Motor neuron (in vitro differentiated cells): ENCODE results near the gene MAG. TPM values are rescaled to one million over a fixed set of nuclear protein-coding genes. Genes with fewer than 3 reads are reported as not detected.

Experiments used
- ATAC-seq, 8 experiments: fragments of 200-7000 bp; cut with Tn5 transposase; replicated peaks in 6 of 8; 2 replicates each; pipeline ENCODE4 v1.8.0; 2021; ENCODE audit warnings: mild to moderate bottlenecking in 8 of 8, moderate library complexity in 8 of 8
- H3K27ac ChIP-seq, 2 donors: fragments of 250-450 bp; sonication (Bioruptor Pico); 2 replicates each; pipeline ENCODE4 v1.9.0; 2021; ENCODE audit warnings: antibody characterized with exemption in 2 of 2, mild to moderate bottlenecking in 2 of 2, moderate library complexity in 1 of 2
- H3K4me1 ChIP-seq, 2 donors: fragments of 250-450 bp; sonication (Bioruptor Pico); replicated peaks in 1 of 2; 2 replicates each; pipeline ENCODE4 v1.6.1; 2021; ENCODE audit warnings: antibody characterized with exemption in 2 of 2, mild to moderate bottlenecking in 2 of 2, moderate library complexity in 1 of 2
- H3K4me3 ChIP-seq, 5 donors: fragments of 250-450 bp; sonication (Bioruptor Pico); 2 replicates each; pipeline ENCODE4 v1.9.0; 2021; ENCODE audit warnings: antibody characterized with exemption in 5 of 5, mild to moderate bottlenecking in 5 of 5, moderate library complexity in 4 of 5
- WGBS, 10 experiments: fragments of 450-650 bp; shearing (Covaris generic); methylation state at CpG; one replicate each; pipeline ENCODE4 v1.0.0; 2022; 5-methylcytosine and 5-hydroxymethylcytosine counted together
- in situ Hi-C, 9 experiments: fragments of 400-800 bp; cut with MboI; loops; one replicate each; pipeline ENCODE4 v1.15.0; 2021; ENCODE audit warnings: low sequenced_read_pairs in 9 of 9, low pct_unique_long_range_greater_than_20kb in 2 of 9; ENCODE audit not compliant: unreplicated experiment in 9 of 9
- total RNA-seq, 8 experiments: library from RNA; unstranded; fragments of 300-600 nt; gene quantifications; 2 replicates each; pipeline versions ENCODE4 v1.2.3 to v1.2.4, GENCODE V29; 2022

MAG gene
- total RNA-seq, 8 experiments from 2014 or later = 0.42 to 0.73 (median 0.62) TPM; not detected in 5

GRCh38 chr19:35298561-35298972 lies 6.6 kb downstream of the MAG start:
- 48 to 100% (median 86%) methylated on average over 1 to 5 of the region's 5 CpGs; no CpG with 5 or more reads in 2 of the 10 experiments for WGBS, 10 experiments
- in situ Hi-C loops = no loop called here
- no peak for ATAC-seq
- Histone ChIP-seq H3K27ac (no peak overlapping the region), H3K4me1 (peaks cover 0 to 8% of the 10 kb centered on the region in 2 donors), H3K4me3 (no peak overlapping the region)

GRCh38 chr19:35299523-35300338 lies 7.8 kb downstream of the MAG start:
- Histone ChIP-seq H3K4me3 (no peak overlapping the region), H3K4me1 (peaks cover 0 to 4% of the 10 kb centered on the region in 2 donors), H3K27ac (no peak overlapping the region)
- in situ Hi-C loops = no loop called here
- WGBS, 10 experiments = 40 to 70% (median 60%) methylated on average over 2 to 5 of the region's 55 CpGs; no CpG with 5 or more reads in 7 of the 10 experiments
- ATAC-seq = peak in 4 of 8 experiments; percentile 27 to 63 (median 43)

DNA sequence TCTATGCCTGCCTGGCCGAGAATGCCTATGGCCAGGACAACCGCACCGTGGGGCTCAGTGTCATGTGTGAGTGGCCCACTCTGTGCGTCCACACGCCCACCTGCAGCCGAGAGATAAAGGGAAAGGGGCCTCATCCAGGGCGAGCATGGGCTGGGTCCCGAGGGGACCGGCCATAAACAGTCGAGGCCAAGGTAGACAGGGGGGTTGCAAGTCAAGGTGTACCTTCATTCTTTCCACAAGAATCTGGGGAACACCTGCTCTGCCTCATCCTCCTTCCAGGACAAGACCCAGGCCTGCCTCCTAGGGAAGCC lies 8.3 kb downstream of the MAG start:
- WGBS, 10 experiments = 76 to 100% (median 85%) methylated on average over 2 to 7 of the region's 10 CpGs; no CpG with 5 or more reads in 6 of the 10 experiments
- Histone ChIP-seq H3K27ac (no peak overlapping the region), H3K4me3 (no peak overlapping the region), H3K4me1 (peaks cover 0 to 4% of the 10 kb centered on the region in 2 donors)
- in situ Hi-C loops = no loop called here
- no peak for ATAC-seq

DNA sequence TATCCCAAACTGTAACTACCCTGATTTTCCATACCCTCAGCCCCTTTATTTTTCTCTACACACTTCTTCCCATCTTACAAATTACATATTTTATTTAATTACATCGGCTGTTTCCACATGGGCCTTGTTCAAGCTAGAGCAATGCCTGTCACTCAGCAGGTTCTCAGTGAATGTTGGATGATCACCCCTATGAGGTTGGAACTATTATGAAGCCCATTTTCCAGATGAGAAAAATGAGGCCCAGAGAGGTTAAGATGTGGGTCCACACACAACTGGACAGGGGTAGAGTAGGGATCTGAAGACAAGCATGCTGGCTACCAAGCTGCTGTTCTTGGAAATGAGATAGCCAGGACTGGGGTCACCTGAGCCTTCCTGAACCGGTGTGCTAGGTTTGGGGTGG lies 10.0 kb downstream of the MAG start:
- no peak for ATAC-seq
- WGBS, 10 experiments = 40 to 100% (median 40%) methylated on average over 1 of the region's 2 CpGs; no CpG with 5 or more reads in 7 of the 10 experiments
- Histone ChIP-seq H3K4me3 (no peak overlapping the region), H3K27ac (no peak overlapping the region), H3K4me1 (peaks cover 0 to 4% of the 10 kb centered on the region in 2 donors)
- in situ Hi-C loops = no loop called here

DNA sequence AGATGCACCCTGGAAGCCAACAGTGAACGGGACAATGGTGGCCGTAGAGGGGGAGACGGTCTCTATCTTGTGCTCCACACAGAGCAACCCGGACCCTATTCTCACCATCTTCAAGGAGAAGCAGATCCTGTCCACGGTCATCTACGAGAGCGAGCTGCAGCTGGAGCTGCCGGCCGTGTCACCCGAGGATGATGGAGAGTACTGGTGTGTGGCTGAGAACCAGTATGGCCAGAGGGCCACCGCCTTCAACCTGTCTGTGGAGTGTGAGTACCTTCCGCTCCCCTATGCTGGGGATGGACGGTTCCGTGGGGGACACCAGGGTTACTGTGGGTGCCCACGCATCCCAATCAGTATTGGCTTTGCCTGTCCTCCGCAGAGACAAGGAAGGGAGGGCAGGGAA lies 10.5 kb downstream of the MAG start:
- Histone ChIP-seq H3K4me1 (peaks cover 0 to 4% of the 10 kb centered on the region in 2 donors), H3K4me3 (no peak overlapping the region), H3K27ac (no peak overlapping the region)
- 80 to 100% (median 95%) methylated on average over 1 to 5 of the region's 16 CpGs; no CpG with 5 or more reads in 6 of the 10 experiments for WGBS, 10 experiments
- no peak for ATAC-seq
- in situ Hi-C loops = no loop called here

DNA sequence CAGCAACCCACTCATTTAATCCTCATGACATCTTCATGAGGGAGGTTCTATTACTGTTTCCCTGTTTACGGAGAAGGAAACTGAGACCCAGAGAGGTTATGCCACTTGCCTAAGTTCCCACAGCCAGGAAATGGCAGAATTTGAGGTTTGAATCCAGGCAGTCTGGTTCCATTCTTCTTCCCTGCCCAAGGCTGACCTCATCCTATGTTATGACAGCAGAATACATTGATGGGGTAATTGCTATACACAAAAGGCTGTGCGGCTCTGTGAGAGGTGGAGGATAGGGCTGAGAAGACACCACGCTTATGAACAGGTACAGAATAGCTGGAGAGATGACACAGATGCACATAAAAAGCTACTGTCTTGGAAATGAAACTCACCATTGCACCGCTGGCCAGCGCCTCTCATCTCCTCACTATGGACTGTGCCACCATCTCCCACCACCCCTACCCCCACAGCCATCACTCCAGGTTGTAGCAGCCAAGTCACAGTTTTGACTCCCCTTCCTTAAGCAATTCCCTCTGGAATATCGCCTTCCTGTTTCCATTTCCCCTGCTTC lies 11.5 kb downstream of the MAG start:
- 27 to 100% (median 75%) methylated on average over 1 to 3 of the region's 6 CpGs; no CpG with 5 or more reads in 3 of the 10 experiments for whole genome bisulfite sequencing, 10 experiments
- Histone ChIP-seq H3K27ac (no peak overlapping the region), H3K4me1 (peaks cover 0 to 4% of the 10 kb centered on the region in 2 donors), H3K4me3 (no peak overlapping the region)
- ATAC-seq = peak in 5 of 8 experiments; percentile 58 to 87 (median 74)
- in situ Hi-C loops = no loop called here

- Histone ChIP-seq H3K27ac (no peak overlapping the region), H3K4me1 (peaks cover under 1 to 5% of the 10 kb centered on the region in 2 donors), H3K4me3 (no peak overlapping the region)
- WGBS, 10 experiments = 42 to 65% (median 60%) methylated on average over 1 to 7 of the region's 11 CpGs; no CpG with 5 or more reads in 3 of the 10 experiments
- in situ Hi-C loops = no loop called here
- ATAC-seq = no peak
Measured at GRCh38 chr19:35304036-35304435, 12.1 kb downstream of the MAG start.

DNA sequence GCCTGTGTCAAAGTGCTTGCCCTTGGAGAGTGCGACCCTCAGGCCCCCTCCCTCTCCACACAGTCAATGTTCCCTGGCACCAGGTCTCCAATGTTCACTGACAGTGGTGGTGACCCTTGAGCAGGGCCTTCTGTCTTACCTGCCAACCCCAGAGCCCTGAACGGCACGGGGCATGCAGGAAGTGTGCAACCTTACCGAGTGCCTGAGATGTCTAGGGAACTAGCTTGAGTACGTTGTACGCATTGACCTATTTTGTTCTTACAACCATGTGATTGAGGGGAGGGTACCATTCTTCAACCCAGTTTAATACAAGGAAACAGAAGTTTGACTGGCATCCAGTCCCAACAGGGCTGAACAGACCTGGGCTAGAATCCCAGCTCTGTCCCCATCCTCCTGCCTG lies 13.2 kb downstream of the MAG start:
- ATAC-seq = no peak
- H3K27ac ChIP-seq = no peak overlapping the region
- 67 to 100% (median 97%) methylated on average over 1 to 3 of the region's 6 CpGs; no CpG with 5 or more reads in 4 of the 10 experiments for WGBS, 10 experiments
- H3K4me3 ChIP-seq = no peak overlapping the region
- peaks cover 11 to 15% of the 10 kb centered on the region in 2 donors for H3K4me1 ChIP-seq
- in situ Hi-C loops = no loop called here

GRCh38 chr19:35306473-35307246 lies 14.7 kb downstream of the MAG start:
- ATAC-seq = no peak
- peaks cover 11 to 13% of the 10 kb centered on the region in 2 donors for H3K4me1 ChIP-seq
- no peak overlapping the region for H3K27ac ChIP-seq
- 58 to 100% (median 87%) methylated on average over 1 to 19 of the region's 20 CpGs for WGBS, 10 experiments
- in situ Hi-C loops = no loop called here
- H3K4me3 ChIP-seq = no peak overlapping the region

DNA sequence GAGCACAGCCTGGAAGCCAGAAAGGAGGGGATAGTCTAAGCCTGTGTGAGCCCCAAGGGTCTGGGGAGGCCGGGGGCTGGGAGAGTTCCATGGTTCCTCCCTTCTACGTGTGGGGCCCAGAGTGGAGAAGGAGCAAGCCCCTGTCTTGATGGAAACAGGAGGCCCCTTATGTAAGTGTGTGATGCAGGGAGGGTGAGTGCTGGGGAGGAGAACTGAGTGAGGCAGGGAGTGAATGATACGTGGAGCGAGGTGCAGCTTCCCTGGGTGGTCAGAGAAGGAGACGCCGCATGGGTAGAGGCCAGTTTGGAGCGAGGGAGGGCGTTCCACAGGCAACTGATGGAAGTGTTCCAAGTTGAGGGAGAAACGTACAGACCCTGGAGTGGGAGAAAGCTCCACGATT lies 16.0 kb downstream of the MAG start:
- Histone ChIP-seq H3K4me1 (peaks cover 11 to 13% of the 10 kb centered on the region in 2 donors), H3K27ac (no peak overlapping the region), H3K4me3 (no peak overlapping the region)
- WGBS, 10 experiments = 71 to 100% (median 86%) methylated on average over 1 to 8 of the region's 10 CpGs; no CpG with 5 or more reads in 3 of the 10 experiments
- no peak for ATAC-seq
- in situ Hi-C loops = no loop called here

DNA sequence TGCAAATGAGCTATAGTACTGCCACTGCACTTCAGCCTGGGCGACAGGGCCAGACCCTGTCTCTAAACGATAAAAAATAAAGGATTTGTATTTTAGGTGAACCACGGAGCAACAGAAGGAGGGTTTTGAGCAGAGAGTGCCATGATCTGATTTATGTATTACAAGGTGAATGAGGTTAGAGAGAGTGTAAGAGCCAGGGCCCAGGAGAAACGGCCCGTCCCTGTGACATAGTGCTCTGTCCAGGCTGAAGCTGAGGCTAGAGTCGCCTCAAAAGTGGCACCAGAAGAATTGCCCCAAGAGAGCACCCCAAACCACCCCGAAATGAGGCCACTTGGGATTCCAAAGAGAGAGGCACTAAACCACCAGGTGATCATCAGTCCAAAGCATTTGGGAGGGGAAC lies 16.9 kb downstream of the MAG start:
- ATAC-seq = peak in 5 of 8 experiments; percentile 18 to 62 (median 44)
- in situ Hi-C loops = no loop called here
- peaks cover 11 to 13% of the 10 kb centered on the region in 2 donors for H3K4me1 ChIP-seq
- H3K27ac ChIP-seq = no peak overlapping the region
- H3K4me3 ChIP-seq = no peak overlapping the region
- WGBS, 10 experiments = 0 to 83% (median 63%) methylated on average over 1 to 7 of the region's 7 CpGs; no CpG with 5 or more reads in 1 of the 10 experiments

DNA sequence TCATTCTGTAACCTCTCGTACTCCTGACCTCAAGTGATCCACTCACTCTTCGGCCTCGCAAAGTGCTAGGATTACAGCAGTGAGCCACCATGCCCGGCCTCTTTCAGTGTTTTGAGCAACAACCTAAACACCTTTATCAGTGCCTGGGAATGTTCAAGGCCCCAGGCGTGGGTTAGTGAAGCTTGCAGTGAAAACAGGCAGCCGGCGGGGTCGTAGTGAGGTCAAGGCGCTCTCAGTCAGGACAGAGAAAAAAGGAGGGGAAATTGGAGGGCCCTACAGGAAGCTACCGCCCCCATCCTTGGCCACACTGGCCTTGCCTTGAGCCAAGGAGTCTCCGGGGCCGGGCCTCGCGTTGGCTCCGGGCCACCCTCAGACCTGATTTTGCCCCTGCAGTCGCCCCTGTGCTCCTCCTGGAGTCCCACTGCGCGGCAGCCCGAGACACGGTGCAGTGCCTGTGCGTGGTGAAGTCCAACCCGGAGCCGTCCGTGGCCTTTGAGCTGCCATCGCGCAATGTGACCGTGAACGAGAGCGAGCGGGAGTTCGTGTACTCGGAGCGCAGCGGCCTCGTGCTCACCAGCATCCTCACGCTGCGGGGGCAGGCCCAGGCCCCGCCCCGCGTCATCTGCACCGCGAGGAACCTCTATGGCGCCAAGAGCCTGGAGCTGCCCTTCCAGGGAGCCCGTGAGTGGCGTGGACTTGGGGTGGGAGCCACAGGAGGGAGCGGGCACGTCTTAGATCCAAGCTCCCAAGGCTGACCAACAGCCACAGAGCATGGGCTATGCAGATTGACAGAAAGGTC lies 17.7 kb downstream of the MAG start:
- 20 to 90% (median 80%) methylated on average over 1 to 9 of the region's 47 CpGs for WGBS, 10 experiments
- in situ Hi-C loops = no loop called here
- Histone ChIP-seq H3K27ac (peak overlapping the region in 1 of 2 donors; percentile 12), H3K4me1 (peaks cover 11 to 13% of the 10 kb centered on the region in 2 donors), H3K4me3 (no peak overlapping the region)
- ATAC-seq = peak in 5 of 8 experiments; percentile 11 to 75 (median 68)
